GM12878 (cell line): ENCODE measurements around the gene SYNM. TPM values are rescaled to one million over a fixed set of nuclear protein-coding genes. Genes with fewer than 3 reads are reported as not detected.

ENCODE experiments used
- ATAC-seq: fragments of 200-7000 bp; cut with Tn5 transposase; 3 replicates; pipeline ENCODE4 v1.9.1; 2020; ENCODE audit warnings: mild to moderate bottlenecking, moderate library complexity
- BruUV-seq: library from RNA; stranded (reverse); fragments of 400-500 nt; replicated peaks from 2 replicates; lab custom pipeline; 2021; lab: Mats Ljungman, UMichigan
- CTCF ChIA-PET: fragments of 300-600 bp; sonication (Branson Sonifier 250); formaldehyde crosslinking; extraction: SDS; loops from one replicate; lab custom pipeline; 2021; ENCODE audit warnings: inconsistent platforms; lab: Yijun Ruan, JAX
- POLR2A ChIA-PET: fragments of 350-600 bp; formaldehyde crosslinking; extraction: SDS; loops from one replicate; lab custom pipeline; 2021; ENCODE audit warnings: inconsistent platforms; lab: Charles Lee
- RAD21 ChIA-PET: fragments of 300-600 bp; sonication (Branson Sonifier 250); formaldehyde crosslinking; loops from one replicate; lab custom pipeline; 2023; ENCODE audit warnings: antibody characterized with exemption; ENCODE audit not compliant: unreplicated experiment; lab: Charles Lee
- SMC1A ChIA-PET: fragments of 300-600 bp; sonication (Branson Sonifier 250); formaldehyde crosslinking; loops from one replicate; lab custom pipeline; 2023; ENCODE audit not compliant: unreplicated experiment, uncharacterized antibody; lab: Charles Lee
- DNase-seq: peaks from one replicate; pipeline ENCODE4 v3.0.0-alpha.2; 2011; ENCODE audit warnings: low read depth, low spot score
- FAIRE-seq: peaks from 3 replicates; lab custom pipeline; 2011; peaks lifted over from hg19 to GRCh38; lab: Jason Lieb, UNC
- H2AFZ ChIP-seq: 2 replicates; pipeline ENCODE4 v1.6.0; 2011; ENCODE audit warnings: low read depth, low read length, control low read depth; ENCODE audit not compliant: control insufficient read depth
- H3K27ac ChIP-seq: 2 replicates; pipeline ENCODE4 v1.5.1; 2011; ENCODE audit warnings: control low read depth; ENCODE audit not compliant: control insufficient read depth, insufficient read depth
- H3K27me3 ChIP-seq, 2 experiments: replicated peaks in 1 of 2; 2 replicates each; pipeline versions ENCODE4 v1.6.0 to v1.6.1; 2011; ENCODE audit warnings: low read length in 1 of 2; ENCODE audit not compliant: control insufficient read depth in 2 of 2, insufficient read depth in 2 of 2
- H3K36me3 ChIP-seq, 2 experiments: 2 replicates each; pipeline ENCODE4 v1.5.1; 2011; ENCODE audit warnings: low read length in 1 of 2; ENCODE audit not compliant: control insufficient read depth in 2 of 2, insufficient read depth in 2 of 2
- H3K4me1 ChIP-seq: 2 replicates; pipeline ENCODE4 v1.6.1; 2011; ENCODE audit warnings: mild to moderate bottlenecking, low read length, moderate library complexity, mixed read lengths; ENCODE audit not compliant: control insufficient read depth, insufficient read depth
- H3K4me2 ChIP-seq: 2 replicates; pipeline ENCODE4 v1.6.0; 2011; ENCODE audit warnings: control low read depth; ENCODE audit not compliant: control insufficient read depth, insufficient read depth
- H3K4me3 ChIP-seq: fragments of 200-600 bp; sonication (generic); 2 replicates; pipeline ENCODE4 v1.5.1; 2016
- H3K79me2 ChIP-seq: 2 replicates; pipeline ENCODE4 v1.6.0; 2011; ENCODE audit warnings: low read length; ENCODE audit not compliant: control insufficient read depth, insufficient read depth
- H3K9ac ChIP-seq: 2 replicates; pipeline ENCODE4 v1.8.0; 2011; ENCODE audit warnings: low read length, control low read depth, mixed read lengths; ENCODE audit not compliant: control insufficient read depth, insufficient read depth
- H3K9me3 ChIP-seq: replicated peaks from 3 replicates; pipeline ENCODE4 v1.5.1; 2011; ENCODE audit warnings: mild to moderate bottlenecking, low read length; ENCODE audit not compliant: control insufficient read depth, insufficient read depth
- H4K20me1 ChIP-seq: 2 replicates; pipeline ENCODE4 v1.6.0; 2011; ENCODE audit not compliant: control insufficient read depth, insufficient read depth
- BHLHE40 ChIP-seq, 2 experiments: fragments of 450-650 bp in 1 of 2; IDR thresholded peaks; 2 replicates each; pipeline ENCODE4 v1.6.1; 2011 to 2017; ENCODE audit warnings: low read depth in 2 of 2, borderline replicate concordance in 1 of 2, improper control_type of control experiment in 1 of 2, low read length in 1 of 2, mild to moderate bottlenecking in 1 of 2
- E2F8 ChIP-seq: fragments of 450-650 bp; IDR thresholded peaks from 2 replicates; pipeline ENCODE4 v1.6.1; 2018; ENCODE audit warnings: mild to moderate bottlenecking, low read depth, moderate library complexity; ENCODE audit not compliant: partially characterized antibody
- E4F1 ChIP-seq: fragments of 450-650 bp; IDR thresholded peaks from 2 replicates; pipeline ENCODE4 v1.6.1; 2018; ENCODE audit warnings: borderline replicate concordance, mild to moderate bottlenecking; ENCODE audit not compliant: partially characterized antibody
- GABPA ChIP-seq: IDR thresholded peaks from 2 replicates; pipeline ENCODE4 v1.6.1; 2014; ENCODE audit warnings: antibody characterized with exemption, low read depth, mild to moderate bottlenecking, inconsistent platforms
- GATAD2B ChIP-seq: fragments of 450-650 bp; conservative IDR thresholded peaks from 2 replicates; pipeline ENCODE4 v1.6.1; 2017; ENCODE audit warnings: low read depth, mild to moderate bottlenecking, moderate library complexity
- PML ChIP-seq: IDR thresholded peaks from 2 replicates; pipeline ENCODE4 v1.6.1; 2012; ENCODE audit warnings: low read length, inconsistent platforms
- RB1 ChIP-seq: fragments of 450-650 bp; formaldehyde crosslinking; IDR thresholded peaks from 2 replicates; pipeline ENCODE4 v1.6.1; 2017; ENCODE audit warnings: mild to moderate bottlenecking, borderline replicate concordance
- RBBP5 ChIP-seq: fragments of 200-600 bp; sonication (generic); conservative IDR thresholded peaks from 2 replicates; pipeline ENCODE4 v1.6.1; 2016
- SMC3 ChIP-seq: IDR thresholded peaks from 2 replicates; pipeline ENCODE4 v1.6.1; 2011; ENCODE audit warnings: low read length, improper control_type of control experiment, borderline replicate concordance
- SREBF1 ChIP-seq: IDR thresholded peaks from 2 replicates; pipeline ENCODE4 v1.6.1; 2012; ENCODE audit warnings: mild to moderate bottlenecking, low read length
- WGBS: methylation state at CpG from one replicate; pipeline ENCODE4 v1.1.6; 2016; ENCODE audit warnings: low lambda C conversion rate; ENCODE audit not compliant: insufficient replicate concordance, insufficient coverage; ENCODE audit errors: missing lambda C conversion rate; 5-methylcytosine and 5-hydroxymethylcytosine counted together
- in situ Hi-C: fragments of 300-500 bp; cut with MboI; formaldehyde crosslinking; loops from 9 replicates; pipeline ENCODE4 v1.14.3; 2018; ENCODE audit warnings: mixed read lengths
- intact Hi-C: fragments of 100-400 bp; cut with micrococcal nuclease; formaldehyde crosslinking; loops from one replicate; pipeline ENCODE4 v1.14.2; 2022; ENCODE audit not compliant: unreplicated experiment
- polyA plus RNA-seq, 11 experiments: library from polyadenylated mRNA; depleted of rRNA in 4 of 11; unstranded in 6 of 11; stranded (reverse) in 5 of 11; fragments of >200 nt; fragmentation: Nextera tagmentation in 4 of 11; fragmentation: Illumina TruSeq in 1 of 11; extraction: Ambion mirVana in 4 of 11; extraction: Trizol in 1 of 11; gene quantifications; 1 replicate in 1 of 11; 2 replicates in 10 of 11; pipeline versions ENCODE4 v1.2.1 to v1.2.3, GENCODE V29; 2011 to 2016; ENCODE audit warnings: inconsistent platforms in 2 of 11, missing spikeins in 2 of 11, low read depth in 1 of 11
- total RNA-seq, 4 experiments: library from RNA; depleted of rRNA in 3 of 4; stranded (reverse); fragments of >200 nt in 3 of 4; fragmentation: Illumina TruSeq in 1 of 4; extraction: Trizol in 1 of 4; gene quantifications; 2 replicates each; pipeline versions ENCODE4 v1.2.1 to v1.2.3, GENCODE V29; 2013 to 2021

SYNM gene
- total and polyA plus RNA-seq, 10 of the 15 experiments (the other 5 are each of a cell fraction or from before 2014, with no cell fraction given) = 0.05 to 1.1 (median 0.89) TPM; not detected in 1

- TF ChIP-seq RBBP5 (no peak), E2F8 (no peak)
Observed at GRCh38 chr15:99114511-99115299, 9.8 kb downstream of the SYNM start (continued).

- Histone ChIP-seq H2AFZ (no peak overlapping the region), H3K36me3 (no peaks in the 10 kb centered on the region), H4K20me1 (no peaks in the 10 kb centered on the region), H3K79me2 (no peaks in the 10 kb centered on the region), H3K4me3 (no peak overlapping the region), H3K27me3 (no peaks in the 10 kb centered on the region; a peak in 1 of 4 replicates), H3K27ac (no peak overlapping the region), H3K9ac (no peak overlapping the region), H3K9me3 (no peaks in the 10 kb centered on the region), H3K4me2 (no peak overlapping the region), H3K4me1 (no peaks in the 10 kb centered on the region)
- no TSS peak for BruUV-seq
- DNase-seq = no peak
- 43% methylated on average over 11 of the region's 11 CpGs for WGBS
- TF ChIP-seq GABPA (no peak), PML (no peak), BHLHE40 (IDR thresholded peaks at IDR 0.05; ENCODE audit: borderline replicate concordance in 1 of 2, low read depth in 2 of 2, low read length in 1 of 2) (no peak), E2F8 (no peak), SREBF1 (no peak), RB1 (no peak), GATAD2B (no peak), E4F1 (no peak), SMC3 (no peak)
- in situ Hi-C loops = loop anchor here (25.0 kb wide), 1 partner anchor 622 kb away; the partner anchor contains the start of gene LYSMD4
- POLR2A ChIA-PET = no interaction called here
- CTCF ChIA-PET = interaction anchor here (1.9 kb wide), 1 partner anchor 15 kb away, joined by 4 read pairs; no protein-coding TSS in a partner anchor
- intact Hi-C loops = no loop called here
- no peak for FAIRE-seq
- ATAC-seq = no peak
- SMC1A ChIA-PET = no interaction called here
- RAD21 ChIA-PET = no interaction called here
Observed at GRCh38 chr15:99115300-99116215, 10.7 kb downstream of the SYNM start.
